ENCODE measurements around the gene HAGH. TPM values are rescaled to one million over a fixed set of nuclear protein-coding genes. Genes with fewer than 3 reads are reported as not detected.

The HAGH gene
- total RNA-seq, 1 experiment from 2014 or later: 36.0 TPM

- TF ChIP-seq GABPB1 (CRISPR knock-in tag; IDR thresholded peaks at IDR 0.05) (no peak), ZSCAN18 (CRISPR knock-in tag; IDR thresholded peaks at IDR 0.05) (no peak), NFYB (CRISPR knock-in tag; conservative IDR thresholded peaks at IDR 0.05; ENCODE audit: low read depth) (no peak), MYBL2 (CRISPR knock-in tag; IDR thresholded peaks at IDR 0.05) (no peak), SOX15 (CRISPR knock-in tag; IDR thresholded peaks at IDR 0.05) (no peak), ERG (CRISPR knock-in tag; IDR thresholded peaks at IDR 0.05) (no peak), FOXP1 (CRISPR knock-in tag; IDR thresholded peaks at IDR 0.05; ENCODE audit: borderline replicate concordance) (no peak), HMGA2 (CRISPR knock-in tag; IDR thresholded peaks at IDR 0.05) (no peak), ZNF138 (CRISPR knock-in tag; conservative IDR thresholded peaks at IDR 0.05) (no peak), ESRRA (CRISPR knock-in tag; IDR thresholded peaks at IDR 0.05; ENCODE audit: borderline replicate concordance) (no peak), MAX (CRISPR knock-in tag; IDR thresholded peaks at IDR 0.05) (no peak), ZNF532 (CRISPR knock-in tag; IDR thresholded peaks at IDR 0.05; ENCODE audit: borderline replicate concordance) (no peak)
These were observed 30.9 kb upstream of the HAGH start (continued) for GRCh38 chr16:1857433-1858097.

- Mint-ChIP-seq H3K4me3 (no peak overlapping the region), H3K4me1 (no peaks in the 10 kb centered on the region), H3K36me3 (no peaks in the 10 kb centered on the region), H3K9me3 (no peaks in the 10 kb centered on the region), H3K27ac (no peak overlapping the region), H3K27me3 (ENCODE audit: low read depth) (peaks cover 54% of the 10 kb centered on the region)
- no peak for ATAC-seq
- CTCF ChIA-PET: no interaction called here
- no peak for DNase-seq (ENCODE audit: low spot score)
- POLR2A ChIA-PET: no interaction called here
- TF ChIP-seq HMGA2 (CRISPR knock-in tag; IDR thresholded peaks at IDR 0.05): no peak
- TF ChIP-seq E2F1 (CRISPR knock-in tag; IDR thresholded peaks at IDR 0.05): no peak
- no peak for TF ChIP-seq GTF2I (CRISPR knock-in tag; conservative IDR thresholded peaks at IDR 0.05)
- no peak for TF ChIP-seq IRF2 (CRISPR knock-in tag; IDR thresholded peaks at IDR 0.05; ENCODE audit: borderline replicate concordance, low read depth)
- no peak for TF ChIP-seq ELF4 (CRISPR knock-in tag; IDR thresholded peaks at IDR 0.05; ENCODE audit: low read depth)
- no peak for TF ChIP-seq RELA (CRISPR knock-in tag; IDR thresholded peaks at IDR 0.05; ENCODE audit: borderline replicate concordance)
- TF ChIP-seq FOXP1 (CRISPR knock-in tag; IDR thresholded peaks at IDR 0.05; ENCODE audit: borderline replicate concordance): no peak
- TF ChIP-seq SMAD4 (CRISPR knock-in tag; IDR thresholded peaks at IDR 0.05): no peak
- no peak for TF ChIP-seq KAT7 (CRISPR knock-in tag; IDR thresholded peaks at IDR 0.05; ENCODE audit: borderline replicate concordance)
- TF ChIP-seq SP1 (CRISPR knock-in tag; conservative IDR thresholded peaks at IDR 0.05): no peak
- TF ChIP-seq AR (CRISPR knock-in tag; IDR thresholded peaks at IDR 0.05): no peak
- TF ChIP-seq ZNF512 (CRISPR knock-in tag; IDR thresholded peaks at IDR 0.05; ENCODE audit: borderline replicate concordance): no peak
- no peak for TF ChIP-seq ESRRA (CRISPR knock-in tag; IDR thresholded peaks at IDR 0.05; ENCODE audit: borderline replicate concordance)
These were observed 25.2 kb upstream of the HAGH start for GRCh38 chr16:1851793-1852192.

Measured in WTC11 (cell line).